PFSK-1 (cell line): ENCODE data around the gene ALDH3A1.

Experiments used
- POLR2AphosphoS5 ChIP-seq: IDR thresholded peaks from 2 replicates; pipeline ENCODE4 v1.6.1; 2012; ENCODE audit warnings: low read depth, mild to moderate bottlenecking, control low read depth, low read length, moderate library complexity
- REST ChIP-seq, 2 experiments: IDR thresholded peaks; 2 replicates each; pipeline versions ENCODE4 v1.6.1 to v1.8.0; 2011 to 2012; ENCODE audit warnings: low read depth in 2 of 2, low read length in 2 of 2, control low read depth in 1 of 2, inconsistent platforms in 1 of 2, mild to moderate bottlenecking in 1 of 2, moderate library complexity in 1 of 2; ENCODE audit not compliant: insufficient read depth in 1 of 2
- TAF1 ChIP-seq: IDR thresholded peaks from 2 replicates; pipeline ENCODE4 v1.6.1; 2012; ENCODE audit warnings: low read length, control low read depth, borderline replicate concordance; ENCODE audit not compliant: insufficient read depth

- TF ChIP-seq TAF1 (no peak), POLR2AphosphoS5 (no peak), REST (IDR thresholded peaks at IDR 0.05; ENCODE audit: insufficient read depth in 1 of 2, low read depth in 2 of 2, low read length in 2 of 2) (no peak)
Measured at GRCh38 chr17:19755821-19756510, 7.9 kb upstream of the ALDH3A1 start.
